Transverse colon (tissue), 4 donors: ENCODE measurements around the gene ANO3. TPM values are rescaled to one million over a fixed set of nuclear protein-coding genes. Genes with fewer than 3 reads are reported as not detected.

Experiments
- DNase-seq: peaks from one replicate; pipeline ENCODE4 v3.0.0-alpha.2; 2019
- H3K27ac ChIP-seq, 4 donors: fragments of 200-600 bp; sonication (generic); 2 replicates each; pipeline ENCODE4 v1.5.1; 2016 to 2018; ENCODE audit warnings: inconsistent platforms in 4 of 4
- H3K27me3 ChIP-seq: fragments of 200-600 bp; sonication (generic); 2 replicates; pipeline ENCODE4 v1.5.1; 2017; ENCODE audit warnings: inconsistent platforms
- H3K36me3 ChIP-seq, 4 donors: fragments of 200-600 bp; sonication (generic); 2 replicates each; pipeline ENCODE4 v1.5.1; 2017 to 2019; ENCODE audit warnings: inconsistent platforms in 4 of 4
- H3K4me1 ChIP-seq, 4 donors: fragments of 200-600 bp; sonication (generic); 2 replicates each; pipeline ENCODE4 v1.5.1; 2017 to 2020; ENCODE audit warnings: inconsistent platforms in 4 of 4
- H3K4me3 ChIP-seq, 4 donors: fragments of 200-600 bp; sonication (generic); 1 replicate in 1 of 4; 2 replicates in 3 of 4; pipeline versions ENCODE4 v1.5.1 to v1.6.1; 2017 to 2019; ENCODE audit warnings: inconsistent platforms in 4 of 4
- H3K9me3 ChIP-seq, 2 donors: fragments of 200-600 bp; sonication (generic); 2 replicates each; pipeline ENCODE4 v1.5.1; 2017 to 2019; ENCODE audit warnings: inconsistent platforms in 2 of 2
- EP300 ChIP-seq: sonication (generic); formaldehyde crosslinking; IDR thresholded peaks from one replicate; pipeline ENCODE4 v1.6.1; 2017; ENCODE audit warnings: antibody characterized with exemption, low read depth
- POLR2A ChIP-seq: fragments of 450-650 bp; IDR thresholded peaks from one replicate; pipeline ENCODE4 v1.6.1; 2016; ENCODE audit warnings: antibody characterized with exemption, mild to moderate bottlenecking, moderate library complexity
- POLR2AphosphoS5 ChIP-seq, 3 donors: sonication (generic); formaldehyde crosslinking; IDR thresholded peaks; one replicate each; pipeline ENCODE4 v1.6.1; 2016; ENCODE audit warnings: antibody characterized with exemption in 3 of 3
- WGBS, 2 donors: methylation state at CpG; one replicate each; pipeline ENCODE4 v1.1.5; 2018; ENCODE audit warnings: low coverage in 1 of 2; 5-methylcytosine and 5-hydroxymethylcytosine counted together
- in situ Hi-C, 4 donors: fragments of 200-750 bp; cut with MboI; loops; one replicate each; pipeline versions ENCODE4 v1.15.0 to v1.15.1; 2017; ENCODE audit warnings: low sequenced_read_pairs in 3 of 4, low pct_ligation_motif_present in 1 of 4, low pct_unique_long_range_greater_than_20kb in 1 of 4
- intact Hi-C: fragments of 100-400 bp; cut with DNase I; formaldehyde crosslinking; loops from one replicate; pipeline ENCODE4 v1.15.1; 2023; ENCODE audit warnings: low total_unique reads
- total RNA-seq, 4 donors: library from RNA; depleted of rRNA; stranded (reverse); fragments of >200 nt; gene quantifications; one replicate each; pipeline ENCODE4 v1.1.0, GENCODE V29; 2016
- TF ChIP-seq, protein P1 (sequence below), 5 experiments: fragments of 200-600 bp in 3 of 5; fragments of 450-650 bp in 2 of 5; sonication (generic) in 3 of 5; IDR thresholded peaks; 1 replicate in 2 of 5; 2 replicates in 3 of 5; pipeline ENCODE4 v1.5.1; 2016 to 2017; ENCODE audit warnings: antibody characterized with exemption in 5 of 5, inconsistent platforms in 3 of 5, mild to moderate bottlenecking in 2 of 5, moderate library complexity in 1 of 5

The ANO3 gene
- total RNA-seq, 4 donors from 2014 or later, result 0.16 to 0.55 TPM; not detected in 2

DNA sequence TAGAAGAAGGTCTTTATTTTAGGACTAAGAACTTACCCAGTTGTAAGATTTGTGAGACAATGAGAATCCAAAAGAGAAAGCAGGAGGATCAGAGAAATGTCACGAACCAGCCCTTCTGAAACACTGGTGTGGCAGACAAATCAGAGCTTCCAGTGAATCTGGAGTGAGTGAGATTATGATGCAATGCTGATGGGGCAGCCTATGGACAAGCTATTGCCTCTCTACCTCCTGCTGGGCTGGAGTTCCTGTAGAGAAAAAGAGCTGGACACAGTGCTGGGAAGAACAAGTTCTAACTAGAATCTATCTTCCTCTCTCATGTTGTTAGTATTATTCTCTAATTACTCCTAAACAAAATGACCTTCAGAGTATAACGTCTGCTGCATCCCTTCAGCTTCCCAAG lies 12.0 kb upstream of the ANO3 start:
- in situ Hi-C loops, result loop anchor here in 1 of 4 donors (25.0 kb wide), 2 partner anchors 342 to 842 kb away; no protein-coding TSS in a partner anchor
- TF ChIP-seq EP300, result no peak
- no peak for TF ChIP-seq POLR2A
- TF ChIP-seq, protein P1, sequence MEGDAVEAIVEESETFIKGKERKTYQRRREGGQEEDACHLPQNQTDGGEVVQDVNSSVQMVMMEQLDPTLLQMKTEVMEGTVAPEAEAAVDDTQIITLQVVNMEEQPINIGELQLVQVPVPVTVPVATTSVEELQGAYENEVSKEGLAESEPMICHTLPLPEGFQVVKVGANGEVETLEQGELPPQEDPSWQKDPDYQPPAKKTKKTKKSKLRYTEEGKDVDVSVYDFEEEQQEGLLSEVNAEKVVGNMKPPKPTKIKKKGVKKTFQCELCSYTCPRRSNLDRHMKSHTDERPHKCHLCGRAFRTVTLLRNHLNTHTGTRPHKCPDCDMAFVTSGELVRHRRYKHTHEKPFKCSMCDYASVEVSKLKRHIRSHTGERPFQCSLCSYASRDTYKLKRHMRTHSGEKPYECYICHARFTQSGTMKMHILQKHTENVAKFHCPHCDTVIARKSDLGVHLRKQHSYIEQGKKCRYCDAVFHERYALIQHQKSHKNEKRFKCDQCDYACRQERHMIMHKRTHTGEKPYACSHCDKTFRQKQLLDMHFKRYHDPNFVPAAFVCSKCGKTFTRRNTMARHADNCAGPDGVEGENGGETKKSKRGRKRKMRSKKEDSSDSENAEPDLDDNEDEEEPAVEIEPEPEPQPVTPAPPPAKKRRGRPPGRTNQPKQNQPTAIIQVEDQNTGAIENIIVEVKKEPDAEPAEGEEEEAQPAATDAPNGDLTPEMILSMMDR (IDR thresholded peaks at IDR 0.05), result no peak
- TF ChIP-seq POLR2AphosphoS5 (IDR thresholded peaks at IDR 0.05), result no peak
- intact Hi-C loops, result no loop called here

DNA sequence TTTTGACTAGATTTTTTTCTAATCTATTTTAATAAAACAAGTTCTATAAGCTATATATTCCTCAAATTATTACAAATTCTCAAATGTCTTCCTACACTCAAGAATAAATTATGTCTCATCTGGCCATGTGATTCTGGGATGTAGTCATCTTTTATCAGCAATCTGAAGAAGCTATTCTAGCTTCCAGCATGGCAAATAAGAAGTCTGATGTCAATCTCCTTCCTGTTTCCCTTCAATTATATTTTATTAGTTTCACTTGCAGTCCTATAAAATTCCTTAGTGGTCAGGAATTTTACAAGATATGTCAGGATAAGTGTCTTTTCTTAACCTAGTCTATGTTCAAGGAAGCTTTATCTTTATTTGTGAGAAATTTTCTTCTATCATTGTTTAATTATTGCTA lies 10.4 kb upstream of the ANO3 start:
- Histone ChIP-seq H3K36me3 (no peaks in the 10 kb centered on the region), H3K27me3 (no peaks in the 10 kb centered on the region), H3K4me1 (no peaks in the 10 kb centered on the region), H3K27ac (no peak overlapping the region), H3K4me3 (no peak overlapping the region), H3K9me3 (no peaks in the 10 kb centered on the region)
- intact Hi-C loops, result no loop called here
- in situ Hi-C loops, result loop anchor here in 1 of 4 donors (25.0 kb wide), 2 partner anchors 341 to 841 kb away; no protein-coding TSS in a partner anchor
- DNase-seq, result no peak
- TF ChIP-seq POLR2A, result no peak
- TF ChIP-seq, protein P1 (IDR thresholded peaks at IDR 0.05), result no peak
- no peak for TF ChIP-seq EP300
- TF ChIP-seq POLR2AphosphoS5 (IDR thresholded peaks at IDR 0.05), result no peak

More for the DNA sequence above, 12.0 kb upstream of the ANO3 start:
- Histone ChIP-seq H3K9me3 (no peaks in the 10 kb centered on the region), H3K4me1 (no peaks in the 10 kb centered on the region), H3K4me3 (no peak overlapping the region), H3K27me3 (no peaks in the 10 kb centered on the region), H3K27ac (no peak overlapping the region), H3K36me3 (no peaks in the 10 kb centered on the region)
- no peak for DNase-seq
- WGBS, 2 donors, result 13 to 35% methylated on average over 2 of the region's 2 CpGs

DNA sequence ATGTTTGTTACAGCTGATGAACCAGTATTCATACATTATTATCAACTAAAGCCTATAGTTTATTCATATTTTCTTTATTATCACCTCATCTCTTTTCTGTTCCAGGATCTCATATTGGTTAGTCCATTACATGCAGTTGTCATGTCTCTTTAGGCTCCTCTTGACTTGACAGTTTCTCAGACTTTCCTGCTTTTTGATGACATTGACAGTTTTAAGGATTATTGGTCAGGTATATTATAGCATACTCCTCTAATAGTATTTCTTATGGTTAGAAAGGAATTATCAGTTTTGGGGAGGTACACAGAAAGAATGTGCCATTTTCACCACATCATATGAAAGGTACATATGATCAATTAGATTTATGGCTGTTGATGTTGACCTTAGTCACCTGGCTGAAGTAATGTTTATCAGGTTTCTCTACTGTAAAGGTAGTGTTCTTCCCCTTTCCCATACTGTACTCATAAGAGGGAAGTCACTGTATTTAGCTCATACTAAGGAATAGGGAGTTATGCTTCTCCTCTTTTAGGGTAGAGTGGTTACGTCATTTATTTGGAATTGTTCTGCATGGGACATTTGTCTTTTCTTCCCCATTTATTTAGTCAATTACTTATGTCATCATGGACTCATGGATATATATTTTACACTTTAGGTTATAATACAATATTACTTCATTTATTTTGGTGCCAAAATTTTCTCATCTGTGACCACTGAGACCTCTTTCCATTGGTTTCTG lies 9.4 kb upstream of the ANO3 start:
- Histone ChIP-seq H3K27ac (no peak overlapping the region), H3K4me3 (no peak overlapping the region), H3K36me3 (no peaks in the 10 kb centered on the region), H3K9me3 (no peaks in the 10 kb centered on the region), H3K4me1 (no peaks in the 10 kb centered on the region), H3K27me3 (no peaks in the 10 kb centered on the region)
- in situ Hi-C loops (loop anchor here in 1 of 4 donors (25.0 kb wide), 2 partner anchors 340 to 840 kb away; no protein-coding TSS in a partner anchor), intact Hi-C loops (no loop called here)
- WGBS, 2 donors, result 77 to 80% methylated on average over 1 of the region's 1 CpG
- TF ChIP-seq EP300 (no peak), POLR2AphosphoS5 (IDR thresholded peaks at IDR 0.05) (no peak)
- DNase-seq, result no peak

DNA sequence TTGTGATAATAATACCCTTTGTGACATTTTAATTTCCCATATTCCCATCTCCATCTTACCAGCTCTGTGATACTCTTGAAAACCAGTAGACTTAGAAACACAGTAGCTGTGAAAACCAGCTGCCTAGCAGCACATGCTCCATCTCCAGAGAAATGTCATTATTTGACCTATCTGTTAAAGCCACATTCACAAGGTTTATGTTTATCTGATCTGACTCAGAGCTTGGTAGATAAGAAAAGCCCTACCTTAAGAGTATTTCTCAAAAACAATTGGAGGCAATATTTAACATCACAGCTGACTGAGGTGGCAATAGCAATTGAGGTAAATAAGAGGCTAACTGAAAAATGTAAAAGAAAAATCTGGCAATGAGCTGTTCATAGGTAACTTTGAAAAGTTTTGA lies 8.1 kb upstream of the ANO3 start:
- intact Hi-C loops, result no loop called here
- H3K27me3 ChIP-seq, result no peaks in the 10 kb centered on the region
- no peak overlapping the region for H3K27ac ChIP-seq
- H3K36me3 ChIP-seq, result no peaks in the 10 kb centered on the region
- no peak for DNase-seq
- TF ChIP-seq EP300 (no peak), POLR2AphosphoS5 (IDR thresholded peaks at IDR 0.05) (no peak), POLR2A (no peak)
- TF ChIP-seq, protein P1 (IDR thresholded peaks at IDR 0.05), result no peak
- no peaks in the 10 kb centered on the region for H3K4me1 ChIP-seq
- no peaks in the 10 kb centered on the region for H3K9me3 ChIP-seq
- H3K4me3 ChIP-seq, result no peak overlapping the region
- in situ Hi-C loops, result loop anchor here in 1 of 4 donors (25.0 kb wide), 2 partner anchors 338 to 838 kb away; no protein-coding TSS in a partner anchor
